HFFc6 (cell line): ENCODE results near the gene GPRIN3. TPM values are rescaled to one million over a fixed set of nuclear protein-coding genes. Genes with fewer than 3 reads are reported as not detected.

Source experiments
- DNase-seq: peaks from one replicate; pipeline ENCODE4 v3.0.0-alpha.2; 2018
- H3K27ac Mint-ChIP-seq: 2 replicates; pipeline ENCODE4 v1.8.0; 2020; ENCODE audit warnings: mild to moderate bottlenecking, mixed read lengths
- H3K27me3 Mint-ChIP-seq: 2 replicates; pipeline ENCODE4 v1.8.0; 2021; ENCODE audit warnings: mild to moderate bottlenecking, moderate library complexity, mixed read lengths; ENCODE audit not compliant: insufficient read depth
- H3K36me3 Mint-ChIP-seq: 2 replicates; pipeline ENCODE4 v1.8.0; 2021; ENCODE audit warnings: low read depth, mixed read lengths
- H3K4me1 Mint-ChIP-seq: 2 replicates; pipeline ENCODE4 v1.8.0; 2020; ENCODE audit warnings: low read depth, mixed read lengths
- H3K4me3 Mint-ChIP-seq: 2 replicates; pipeline ENCODE4 v1.8.0; 2020; ENCODE audit warnings: mild to moderate bottlenecking, moderate library complexity, mixed read lengths
- H3K9me3 Mint-ChIP-seq: 2 replicates; pipeline ENCODE4 v1.8.0; 2020; ENCODE audit warnings: mild to moderate bottlenecking, mixed read lengths
- CTCF ChIP-seq: fragments of 200-600 bp; sonication (generic); IDR thresholded peaks from 2 replicates; pipeline ENCODE4 v1.5.0; 2021; ENCODE audit warnings: antibody characterized with exemption, mild to moderate bottlenecking
- total RNA-seq, 6 experiments: library from RNA; stranded (reverse); fragmentation: NEBNext Ultra II Directional; extraction: Animal tissue kit (Norgen Biotek cat#: 25700); gene quantifications; 2 replicates in 1 of 6; 3 replicates in 5 of 6; pipeline ENCODE4 v1.2.3, GENCODE V29; 2021

Gene GPRIN3
- total RNA-seq, 6 experiments from 2014 or later: under 0.01 to 0.28 (median 0.04) TPM

- Mint-ChIP-seq H3K27me3 (0 out of 2 replicates have a peak, but pooled peaks cover 4% of the 10 kb centered on the region), H3K36me3 (no peaks in the 10 kb centered on the region; the same call in 1 of the 2 replicates)
Measured at GRCh38 chr4:89351201-89351600, 43.6 kb upstream of the GPRIN3 start.

GRCh38 chr4:89347363-89348025 is 39.9 kb upstream of the GPRIN3 start:
- no peaks in the 10 kb centered on the region; the same call in 1 of the 2 replicates for H3K36me3 Mint-ChIP-seq
- H3K27ac Mint-ChIP-seq: no peak overlapping the region
- DNase-seq: no peak
- no peak for TF ChIP-seq CTCF
- peaks cover 17% of the 10 kb centered on the region; the same call in 1 of the 2 replicates for H3K9me3 Mint-ChIP-seq
- peaks cover 6% of the 10 kb centered on the region for H3K27me3 Mint-ChIP-seq
- H3K4me3 Mint-ChIP-seq: no peak overlapping the region
- H3K4me1 Mint-ChIP-seq: peaks cover 12% of the 10 kb centered on the region

More at GRCh38 chr4:89351201-89351600, 43.6 kb upstream of the GPRIN3 start:
- H3K4me3 Mint-ChIP-seq: no peak overlapping the region
- H3K27ac Mint-ChIP-seq: no peak overlapping the region
- DNase-seq: no peak
- H3K4me1 Mint-ChIP-seq: no peaks in the 10 kb centered on the region
- no peak for TF ChIP-seq CTCF
- peaks cover 17% of the 10 kb centered on the region; the same call in 1 of the 2 replicates for H3K9me3 Mint-ChIP-seq

GRCh38 chr4:89344571-89344970 is 37.0 kb upstream of the GPRIN3 start:
- peaks cover 10% of the 10 kb centered on the region; the same call in 1 of the 2 replicates for H3K9me3 Mint-ChIP-seq
- no peak for DNase-seq
- H3K36me3 Mint-ChIP-seq: no peaks in the 10 kb centered on the region
- H3K27ac Mint-ChIP-seq: no peak overlapping the region
- peaks cover 12% of the 10 kb centered on the region for H3K4me1 Mint-ChIP-seq
- no peak for TF ChIP-seq CTCF
- peaks cover 10% of the 10 kb centered on the region for H3K27me3 Mint-ChIP-seq
- H3K4me3 Mint-ChIP-seq: no peak overlapping the region; the same call in 1 of the 2 replicates

GRCh38 chr4:89338206-89338605 is 30.6 kb upstream of the GPRIN3 start:
- Mint-ChIP-seq H3K4me3 (no peak overlapping the region), H3K4me1 (no peaks in the 10 kb centered on the region), H3K27ac (no peak overlapping the region), H3K9me3 (no peaks in the 10 kb centered on the region), H3K36me3 (no peaks in the 10 kb centered on the region), H3K27me3 (peaks cover 6% of the 10 kb centered on the region; the same call in 1 of the 2 replicates)
- DNase-seq: no peak
- TF ChIP-seq CTCF: no peak

GRCh38 chr4:89337681-89338080 is 30.1 kb upstream of the GPRIN3 start:
- TF ChIP-seq CTCF: no peak
- H3K4me1 Mint-ChIP-seq: no peaks in the 10 kb centered on the region
- H3K36me3 Mint-ChIP-seq: no peaks in the 10 kb centered on the region
- H3K27me3 Mint-ChIP-seq: peaks cover 6% of the 10 kb centered on the region; the same call in 1 of the 2 replicates
- no peaks in the 10 kb centered on the region for H3K9me3 Mint-ChIP-seq
- no peak overlapping the region for H3K27ac Mint-ChIP-seq
- DNase-seq: no peak
- H3K4me3 Mint-ChIP-seq: no peak overlapping the region
